HCT116 (cell line): ENCODE results near the gene ABI1. TPM values are rescaled to one million over a fixed set of nuclear protein-coding genes. Genes with fewer than 3 reads are reported as not detected.

Experiments used
- ATAC-seq: fragments of 200-7000 bp; cut with Tn5 transposase; 2 replicates; pipeline ENCODE4 v1.9.1; 2020; ENCODE audit warnings: mild to moderate bottlenecking, moderate library complexity
- BruUV-seq: library from RNA; stranded (reverse); fragments of 400-500 nt; replicated peaks from 2 replicates; lab custom pipeline; 2021; lab: Mats Ljungman, UMichigan
- CTCF ChIA-PET: fragments of 300-600 bp; sonication (Branson Sonifier 250); formaldehyde crosslinking; loops from one replicate; lab custom pipeline; 2021; ENCODE audit warnings: antibody characterized with exemption; lab: Charles Lee
- POLR2A ChIA-PET: fragments of 300-600, 350-600 bp; sonication (Branson Sonifier 250); formaldehyde crosslinking; loops from one replicate; lab custom pipeline; 2021; ENCODE audit warnings: antibody characterized with exemption; lab: Charles Lee
- RAD21 ChIA-PET, 2 experiments: fragments of 300-600 bp; sonication (Branson Sonifier 250); formaldehyde crosslinking; loops; one replicate each; lab custom pipeline; 2023; ENCODE audit warnings: low total read pairs in 2 of 2; ENCODE audit not compliant: uncharacterized antibody in 2 of 2, unreplicated experiment in 2 of 2, low non-redundant PET in 1 of 2; lab: Charles Lee
- DNase-seq: peaks from one replicate; pipeline ENCODE4 v3.0.0-alpha.2; 2010; ENCODE audit warnings: low read depth, low spot score
- H2AFZ ChIP-seq: fragments of 200-600 bp; shearing (Covaris generic), sonication (generic); 2 replicates; pipeline ENCODE4 v1.6.1; 2017; ENCODE audit warnings: low read depth, mixed run types, mixed read lengths, antibody characterized with exemption, low read length; ENCODE audit not compliant: poor library complexity, severe bottlenecking
- H3K27ac ChIP-seq: 2 replicates; pipeline ENCODE4 v1.5.1; 2012; ENCODE audit warnings: low read depth, low read length
- H3K27me3 ChIP-seq: fragments of 200-600 bp; sonication (generic); 2 replicates; pipeline ENCODE4 v1.6.1; 2016; ENCODE audit warnings: mixed run types, low read length, mixed read lengths; ENCODE audit not compliant: insufficient read depth
- H3K36me3 ChIP-seq, 2 experiments: fragments of 200-500 bp in 1 of 2; fragments of 200-600 bp in 1 of 2; sonication (Bioruptor generic) in 1 of 2; sonication (generic) in 1 of 2; 2 replicates each; pipeline versions ENCODE4 v1.5.1 to v1.6.1; 2014 to 2016; ENCODE audit warnings: low read length in 2 of 2, inconsistent platforms in 1 of 2, mixed read lengths in 1 of 2, mixed run types in 1 of 2; ENCODE audit not compliant: insufficient read depth in 2 of 2, control insufficient read depth in 1 of 2
- H3K4me1 ChIP-seq, 2 experiments: fragments of 200-600 bp in 1 of 2; sonication (generic) in 1 of 2; 2 replicates each; pipeline versions ENCODE4 v1.5.1 to v1.6.1; 2012 to 2017; ENCODE audit warnings: low read length in 2 of 2, inconsistent platforms in 1 of 2, mild to moderate bottlenecking in 1 of 2, mixed read lengths in 1 of 2, mixed run types in 1 of 2, moderate library complexity in 1 of 2; ENCODE audit not compliant: insufficient read depth in 2 of 2, control insufficient read depth in 1 of 2
- H3K4me2 ChIP-seq: fragments of 200-600 bp; sonication (generic); 2 replicates; pipeline ENCODE4 v1.6.1; 2017; ENCODE audit warnings: mixed run types, low read length, mixed read lengths
- H3K4me3 ChIP-seq, 2 experiments: fragments of 200-600 bp in 1 of 2; sonication (generic) in 1 of 2; replicated peaks in 1 of 2; 2 replicates each; pipeline ENCODE4 v1.5.1; 2011 to 2016; ENCODE audit warnings: low read length in 2 of 2, control low read depth in 1 of 2, low read depth in 1 of 2, mild to moderate bottlenecking in 1 of 2, mixed read lengths in 1 of 2, mixed run types in 1 of 2
- H3K79me2 ChIP-seq: fragments of 200-600 bp; sonication (generic); 2 replicates; pipeline ENCODE4 v1.6.1; 2017; ENCODE audit warnings: mild to moderate bottlenecking, mixed run types, low read length, moderate library complexity, mixed read lengths; ENCODE audit not compliant: insufficient read depth
- H3K9ac ChIP-seq: fragments of 200-600 bp; sonication (generic); 2 replicates; pipeline ENCODE4 v1.6.1; 2016; ENCODE audit warnings: low read length, mixed read lengths
- H3K9me2 ChIP-seq: fragments of 200-600 bp; sonication (generic), shearing (Covaris generic); 2 replicates; pipeline ENCODE4 v1.6.1; 2017; ENCODE audit warnings: mixed run types, mild to moderate bottlenecking, moderate library complexity; ENCODE audit not compliant: insufficient read depth
- H3K9me3 ChIP-seq, 2 experiments: fragments of 200-500 bp in 1 of 2; fragments of 200-600 bp in 1 of 2; sonication (Bioruptor generic) in 1 of 2; sonication (generic) in 1 of 2; 2 replicates each; pipeline ENCODE4 v1.6.1; 2014 to 2017; ENCODE audit warnings: low read length in 2 of 2, mixed read lengths in 2 of 2, inconsistent platforms in 1 of 2, low read depth in 1 of 2, mild to moderate bottlenecking in 1 of 2, mixed run types in 1 of 2, moderate library complexity in 1 of 2; ENCODE audit not compliant: control insufficient read depth in 1 of 2, insufficient read depth in 1 of 2
- H4K20me1 ChIP-seq: fragments of 200-600 bp; sonication (generic), shearing (Covaris generic); 2 replicates; pipeline ENCODE4 v1.6.1; 2017; ENCODE audit warnings: mixed run types, mild to moderate bottlenecking, moderate library complexity; ENCODE audit not compliant: insufficient read depth
- CEBPB ChIP-seq: IDR thresholded peaks from 2 replicates; pipeline ENCODE4 v1.6.1; 2012; ENCODE audit warnings: low read depth
- ELF1 ChIP-seq: IDR thresholded peaks from 2 replicates; pipeline ENCODE4 v1.6.1; 2012; ENCODE audit warnings: low read depth, borderline replicate concordance
- RAD21 ChIP-seq: IDR thresholded peaks from 2 replicates; pipeline ENCODE4 v1.6.1; 2012; ENCODE audit warnings: low read depth, mild to moderate bottlenecking
- ZNF274 ChIP-seq: fragments of 200-500 bp; sonication (Bioruptor generic); IDR thresholded peaks from 2 replicates; pipeline ENCODE4 v1.6.1; 2014; ENCODE audit warnings: mild to moderate bottlenecking, low read depth, low read length, inconsistent platforms
- intact Hi-C: fragments of 100-400 bp; cut with micrococcal nuclease; formaldehyde crosslinking; loops from 2 replicates; pipeline ENCODE4 v1.10.0; 2022
- total RNA-seq: library from RNA; stranded (reverse); gene quantifications from one replicate; pipeline ENCODE4 v1.2.1, GENCODE V29; 2021; ENCODE audit not compliant: unreplicated experiment
- TF ChIP-seq, protein P1 (sequence below), 3 experiments: fragments of 200-600 bp in 1 of 3; sonication (generic) in 1 of 3; IDR thresholded peaks in 2 of 3; conservative IDR thresholded peaks in 1 of 3; 2 replicates each; pipeline ENCODE4 v1.5.1; 2012 to 2017; ENCODE audit warnings: low read depth in 2 of 3, low read length in 2 of 3, antibody characterized with exemption in 1 of 3, borderline replicate concordance in 1 of 3, control low read depth in 1 of 3, mild to moderate bottlenecking in 1 of 3, mixed read lengths in 1 of 3, mixed run types in 1 of 3, moderate library complexity in 1 of 3; ENCODE audit not compliant: insufficient read depth in 1 of 3
- TF ChIP-seq, protein P2 (sequence below): IDR thresholded peaks from 2 replicates; pipeline ENCODE4 v1.6.1; 2012; ENCODE audit warnings: low read depth

ABI1 gene
- total RNA-seq, 1 experiment from 2014 or later: 34.8 TPM

DNA sequence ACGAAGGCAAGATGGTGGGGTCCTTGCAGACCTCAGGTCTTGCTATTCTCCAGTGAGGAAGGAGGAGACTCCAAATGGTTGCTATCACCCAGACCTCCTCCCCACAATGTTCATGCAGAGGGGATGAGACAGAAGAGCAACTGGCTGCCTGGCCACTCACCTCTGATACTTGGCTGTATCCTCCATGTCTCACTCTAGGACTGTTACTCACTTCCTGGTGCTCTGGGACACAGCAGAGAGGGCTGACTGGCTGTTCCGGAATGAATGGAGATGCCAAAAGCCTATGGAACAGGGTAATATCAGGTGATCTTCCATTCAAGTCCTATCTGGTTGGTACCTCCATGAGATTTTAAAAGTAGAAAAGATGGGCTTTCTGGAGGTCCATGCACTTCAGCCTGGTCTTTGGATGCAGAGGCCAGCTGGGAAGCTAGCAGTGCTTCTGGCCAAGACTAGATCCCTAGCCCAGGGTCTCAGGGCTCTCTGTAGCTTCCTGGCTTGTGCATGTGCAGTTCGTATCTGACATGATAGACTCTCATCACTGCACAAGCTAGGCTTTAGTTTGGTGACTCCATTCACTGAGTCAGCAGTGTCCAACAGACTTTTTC lies 27.0 kb upstream of the ABI1 start:
- Histone ChIP-seq H3K9me3 (no peaks in the 10 kb centered on the region), H3K4me1 (no peaks in the 10 kb centered on the region), H3K4me3 (no peak overlapping the region), H3K4me2 (no peak overlapping the region), H3K27ac (no peak overlapping the region), H2AFZ (no peak overlapping the region), H3K9ac (no peak overlapping the region), H3K27me3 (no peaks in the 10 kb centered on the region), H3K9me2 (no peaks in the 10 kb centered on the region), H4K20me1 (no peaks in the 10 kb centered on the region), H3K79me2 (no peaks in the 10 kb centered on the region), H3K36me3 (no peaks in the 10 kb centered on the region)
- no peak for TF ChIP-seq ELF1
- no peak for TF ChIP-seq ZNF274
- TF ChIP-seq, protein P1, sequence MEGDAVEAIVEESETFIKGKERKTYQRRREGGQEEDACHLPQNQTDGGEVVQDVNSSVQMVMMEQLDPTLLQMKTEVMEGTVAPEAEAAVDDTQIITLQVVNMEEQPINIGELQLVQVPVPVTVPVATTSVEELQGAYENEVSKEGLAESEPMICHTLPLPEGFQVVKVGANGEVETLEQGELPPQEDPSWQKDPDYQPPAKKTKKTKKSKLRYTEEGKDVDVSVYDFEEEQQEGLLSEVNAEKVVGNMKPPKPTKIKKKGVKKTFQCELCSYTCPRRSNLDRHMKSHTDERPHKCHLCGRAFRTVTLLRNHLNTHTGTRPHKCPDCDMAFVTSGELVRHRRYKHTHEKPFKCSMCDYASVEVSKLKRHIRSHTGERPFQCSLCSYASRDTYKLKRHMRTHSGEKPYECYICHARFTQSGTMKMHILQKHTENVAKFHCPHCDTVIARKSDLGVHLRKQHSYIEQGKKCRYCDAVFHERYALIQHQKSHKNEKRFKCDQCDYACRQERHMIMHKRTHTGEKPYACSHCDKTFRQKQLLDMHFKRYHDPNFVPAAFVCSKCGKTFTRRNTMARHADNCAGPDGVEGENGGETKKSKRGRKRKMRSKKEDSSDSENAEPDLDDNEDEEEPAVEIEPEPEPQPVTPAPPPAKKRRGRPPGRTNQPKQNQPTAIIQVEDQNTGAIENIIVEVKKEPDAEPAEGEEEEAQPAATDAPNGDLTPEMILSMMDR (IDR thresholded peaks at IDR 0.05 in 2 of 3, conservative IDR thresholded peaks at IDR 0.05 in 1 of 3; ENCODE audit: borderline replicate concordance in 1 of 3, insufficient read depth in 1 of 3, low read depth in 2 of 3, low read length in 2 of 3): no peak
- intact Hi-C loops: no loop called here
- POLR2A ChIA-PET: no interaction called here
- RAD21 ChIA-PET: no interaction called here
- BruUV-seq: no TSS peak
- ATAC-seq: no peak
- CTCF ChIA-PET: no interaction called here
- no peak for DNase-seq

DNA sequence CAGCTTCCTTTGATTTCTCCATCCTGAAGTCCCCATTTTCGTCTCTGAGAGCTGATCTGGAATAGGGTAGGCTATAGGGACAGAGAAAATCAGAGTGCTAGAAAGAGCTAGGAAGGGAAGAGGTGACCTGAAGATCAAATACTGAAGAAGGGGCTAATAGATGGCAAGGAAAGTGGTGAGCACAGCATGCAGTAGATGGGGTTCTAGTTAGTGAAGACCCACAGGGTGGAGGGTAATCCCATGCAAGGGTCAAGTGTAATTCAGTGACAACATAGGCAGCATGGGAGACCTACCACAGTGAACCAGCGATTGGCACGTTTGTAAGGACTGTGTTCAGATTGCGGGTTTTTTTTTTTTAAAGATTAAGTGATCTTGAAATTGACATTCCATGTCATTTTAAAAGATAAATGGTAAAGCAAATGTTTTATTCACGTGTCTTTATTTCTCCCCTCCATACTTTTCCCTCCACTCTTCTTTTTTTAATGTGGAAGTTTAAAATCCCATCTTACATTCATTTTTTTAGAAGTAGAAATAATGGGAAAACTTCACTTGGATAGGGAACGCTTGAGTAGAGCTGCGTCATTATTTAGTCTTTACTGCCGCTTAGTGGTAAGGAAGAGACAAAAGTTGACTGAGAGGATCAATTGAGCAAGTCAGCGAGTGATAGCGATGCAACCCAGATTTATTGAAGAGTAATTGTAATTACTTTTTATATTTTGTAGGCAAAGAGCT lies 21.0 kb upstream of the ABI1 start:
- Histone ChIP-seq H3K27ac (no peak overlapping the region), H3K4me1 (peaks cover 0 to 6% of the 10 kb centered on the region in 2 experiments; a peak in 1 of 4 replicates), H3K27me3 (no peaks in the 10 kb centered on the region), H3K36me3 (no peaks in the 10 kb centered on the region), H2AFZ (peak overlapping the region; percentile 67), H3K9me2 (no peaks in the 10 kb centered on the region; the same call in 1 of the 2 replicates), H3K4me3 (peak overlapping the region; percentile 32 to 44), H4K20me1 (no peaks in the 10 kb centered on the region), H3K9ac (no peak overlapping the region), H3K9me3 (no peaks in the 10 kb centered on the region), H3K79me2 (no peaks in the 10 kb centered on the region), H3K4me2 (peak overlapping the region; percentile 59)
- ChIA-PET RAD21 (interaction anchor here (0.5 to 2.8 kb wide), 10 partner anchors 21 to 546 kb away, joined by 3 to 16 read pairs (median 4); partner anchors contain the start of gene ABI1 (in 1 of the 2)), CTCF (interaction anchor here (0.6 to 4.6 kb wide), 23 partner anchors 9 to 547 kb away, joined by 3 to 98 read pairs (median 4); partner anchors contain the start of gene ABI1), POLR2A (interaction anchor here (0.7 to 1.3 kb wide), 2 partner anchors 156 to 327 kb away, joined by 3 to 4 read pairs; no protein-coding TSS in a partner anchor)
- peak; percentile 69 for DNase-seq
- intact Hi-C loops: loop anchor here (1.0 to 5.0 kb wide), 4 partner anchors 155 to 546 kb away; no protein-coding TSS in a partner anchor
- no TSS peak for BruUV-seq
- ATAC-seq: peak; percentile 95
- TF ChIP-seq CEBPB (peak; percentile 20; the same call in 1 of the 2 replicates), ELF1 (no peak), RAD21 (peak; percentile 93)
- TF ChIP-seq, protein P2, sequence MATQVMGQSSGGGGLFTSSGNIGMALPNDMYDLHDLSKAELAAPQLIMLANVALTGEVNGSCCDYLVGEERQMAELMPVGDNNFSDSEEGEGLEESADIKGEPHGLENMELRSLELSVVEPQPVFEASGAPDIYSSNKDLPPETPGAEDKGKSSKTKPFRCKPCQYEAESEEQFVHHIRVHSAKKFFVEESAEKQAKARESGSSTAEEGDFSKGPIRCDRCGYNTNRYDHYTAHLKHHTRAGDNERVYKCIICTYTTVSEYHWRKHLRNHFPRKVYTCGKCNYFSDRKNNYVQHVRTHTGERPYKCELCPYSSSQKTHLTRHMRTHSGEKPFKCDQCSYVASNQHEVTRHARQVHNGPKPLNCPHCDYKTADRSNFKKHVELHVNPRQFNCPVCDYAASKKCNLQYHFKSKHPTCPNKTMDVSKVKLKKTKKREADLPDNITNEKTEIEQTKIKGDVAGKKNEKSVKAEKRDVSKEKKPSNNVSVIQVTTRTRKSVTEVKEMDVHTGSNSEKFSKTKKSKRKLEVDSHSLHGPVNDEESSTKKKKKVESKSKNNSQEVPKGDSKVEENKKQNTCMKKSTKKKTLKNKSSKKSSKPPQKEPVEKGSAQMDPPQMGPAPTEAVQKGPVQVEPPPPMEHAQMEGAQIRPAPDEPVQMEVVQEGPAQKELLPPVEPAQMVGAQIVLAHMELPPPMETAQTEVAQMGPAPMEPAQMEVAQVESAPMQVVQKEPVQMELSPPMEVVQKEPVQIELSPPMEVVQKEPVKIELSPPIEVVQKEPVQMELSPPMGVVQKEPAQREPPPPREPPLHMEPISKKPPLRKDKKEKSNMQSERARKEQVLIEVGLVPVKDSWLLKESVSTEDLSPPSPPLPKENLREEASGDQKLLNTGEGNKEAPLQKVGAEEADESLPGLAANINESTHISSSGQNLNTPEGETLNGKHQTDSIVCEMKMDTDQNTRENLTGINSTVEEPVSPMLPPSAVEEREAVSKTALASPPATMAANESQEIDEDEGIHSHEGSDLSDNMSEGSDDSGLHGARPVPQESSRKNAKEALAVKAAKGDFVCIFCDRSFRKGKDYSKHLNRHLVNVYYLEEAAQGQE: no peak
- TF ChIP-seq, protein P1 (IDR thresholded peaks at IDR 0.05 in 2 of 3, conservative IDR thresholded peaks at IDR 0.05 in 1 of 3; ENCODE audit: borderline replicate concordance in 1 of 3, insufficient read depth in 1 of 3, low read depth in 2 of 3, low read length in 2 of 3): peak; percentile 69 to 87 (median 72)
